DND-41 (cell line): Measurements from ENCODE around the gene DISC1.

Source experiments
- EZH2 ChIP-seq: IDR thresholded peaks from 3 replicates; pipeline ENCODE4 v1.6.1; 2012; ENCODE audit warnings: borderline replicate concordance, low read depth, mild to moderate bottlenecking, moderate library complexity, low read length, inconsistent platforms; ENCODE audit not compliant: severe bottlenecking
- TF ChIP-seq, protein P1 (sequence below): IDR thresholded peaks from 2 replicates; pipeline ENCODE4 v1.5.1; 2012; ENCODE audit warnings: borderline replicate concordance, low read length, moderate library complexity, mild to moderate bottlenecking; ENCODE audit not compliant: poor library complexity, severe bottlenecking; ENCODE audit errors: extremely low read depth

DNA sequence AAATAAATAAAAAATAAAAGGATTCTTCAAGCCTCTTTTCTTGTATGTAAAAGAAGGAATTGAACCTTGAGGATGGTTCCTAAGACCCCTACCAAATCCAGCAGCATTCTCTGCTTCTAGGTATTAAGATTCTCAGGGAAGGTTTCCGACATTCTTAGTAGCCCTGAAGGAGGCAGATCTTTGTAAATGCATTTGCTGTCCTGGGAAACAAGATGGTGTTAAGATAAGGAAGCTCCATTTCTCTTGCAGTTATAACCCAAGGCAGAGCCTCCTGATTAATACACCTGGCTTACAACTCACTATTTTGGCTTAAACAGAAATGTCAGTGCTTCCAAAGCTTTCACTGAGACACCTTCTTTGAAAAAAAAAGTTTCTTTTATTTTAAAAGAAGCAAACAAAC is 393.8 kb downstream of the DISC1 start:
- TF ChIP-seq, protein P1, sequence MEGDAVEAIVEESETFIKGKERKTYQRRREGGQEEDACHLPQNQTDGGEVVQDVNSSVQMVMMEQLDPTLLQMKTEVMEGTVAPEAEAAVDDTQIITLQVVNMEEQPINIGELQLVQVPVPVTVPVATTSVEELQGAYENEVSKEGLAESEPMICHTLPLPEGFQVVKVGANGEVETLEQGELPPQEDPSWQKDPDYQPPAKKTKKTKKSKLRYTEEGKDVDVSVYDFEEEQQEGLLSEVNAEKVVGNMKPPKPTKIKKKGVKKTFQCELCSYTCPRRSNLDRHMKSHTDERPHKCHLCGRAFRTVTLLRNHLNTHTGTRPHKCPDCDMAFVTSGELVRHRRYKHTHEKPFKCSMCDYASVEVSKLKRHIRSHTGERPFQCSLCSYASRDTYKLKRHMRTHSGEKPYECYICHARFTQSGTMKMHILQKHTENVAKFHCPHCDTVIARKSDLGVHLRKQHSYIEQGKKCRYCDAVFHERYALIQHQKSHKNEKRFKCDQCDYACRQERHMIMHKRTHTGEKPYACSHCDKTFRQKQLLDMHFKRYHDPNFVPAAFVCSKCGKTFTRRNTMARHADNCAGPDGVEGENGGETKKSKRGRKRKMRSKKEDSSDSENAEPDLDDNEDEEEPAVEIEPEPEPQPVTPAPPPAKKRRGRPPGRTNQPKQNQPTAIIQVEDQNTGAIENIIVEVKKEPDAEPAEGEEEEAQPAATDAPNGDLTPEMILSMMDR = no peak
- no peak for TF ChIP-seq EZH2
